Karpas-422 (cell line): ENCODE measurements around the gene MBNL2. TPM values are rescaled to one million over a fixed set of nuclear protein-coding genes. Genes with fewer than 3 reads are reported as not detected.

Source experiments
- DNase-seq: peaks from one replicate; pipeline ENCODE4 v3.0.0-alpha.2; 2015
- H2AFZ ChIP-seq: fragments of 200-600 bp; sonication (generic); 2 replicates; pipeline ENCODE4 v1.6.1; 2014; ENCODE audit warnings: antibody characterized with exemption, low read length, mixed read lengths
- H3K27ac ChIP-seq: fragments of 200-600 bp; sonication (generic); 2 replicates; pipeline ENCODE4 v1.5.1; 2014; ENCODE audit warnings: mild to moderate bottlenecking, low read length, moderate library complexity
- H3K27me3 ChIP-seq: fragments of 200-600 bp; sonication (generic); 2 replicates; pipeline ENCODE4 v1.6.1; 2014; ENCODE audit warnings: low read length, mixed read lengths
- H3K36me3 ChIP-seq: fragments of 200-600 bp; sonication (generic); 2 replicates; pipeline ENCODE4 v1.6.1; 2014; ENCODE audit warnings: low read length, mixed read lengths; ENCODE audit not compliant: insufficient read depth
- H3K4me1 ChIP-seq: fragments of 200-600 bp; sonication (generic); 2 replicates; pipeline ENCODE4 v1.6.1; 2014; ENCODE audit warnings: mild to moderate bottlenecking, low read length, mixed read lengths
- H3K4me2 ChIP-seq: fragments of 200-600 bp; sonication (generic); 2 replicates; pipeline ENCODE4 v1.6.1; 2014; ENCODE audit warnings: low read length, low read depth, mild to moderate bottlenecking; ENCODE audit not compliant: poor library complexity, severe bottlenecking
- H3K4me3 ChIP-seq: fragments of 200-600 bp; sonication (generic); 2 replicates; pipeline ENCODE4 v1.5.1; 2014; ENCODE audit warnings: mild to moderate bottlenecking, antibody characterized with exemption, low read length, mixed read lengths
- H3K79me2 ChIP-seq: fragments of 200-600 bp; sonication (generic); 2 replicates; pipeline ENCODE4 v1.6.1; 2014; ENCODE audit warnings: mild to moderate bottlenecking, low read length, mixed read lengths
- H3K9ac ChIP-seq: fragments of 200-600 bp; sonication (generic); 2 replicates; pipeline ENCODE4 v1.6.0; 2014; ENCODE audit warnings: low read length
- H3K9me2 ChIP-seq: fragments of 200-600 bp; sonication (generic), shearing (Covaris generic); replicated peaks from 2 replicates; pipeline ENCODE4 v1.6.0; 2014; ENCODE audit warnings: mild to moderate bottlenecking, low read length, moderate library complexity; ENCODE audit not compliant: insufficient read depth
- H3K9me3 ChIP-seq: fragments of 300-700, 200-600 bp; sonication (generic); 2 replicates; pipeline ENCODE4 v1.6.1; 2014; ENCODE audit warnings: low read length, mixed read lengths
- H4K20me1 ChIP-seq: fragments of 200-600 bp; sonication (generic); 2 replicates; pipeline ENCODE4 v1.6.1; 2014; ENCODE audit warnings: mild to moderate bottlenecking, antibody characterized with exemption, low read length, low read depth; ENCODE audit not compliant: insufficient read depth
- total RNA-seq: library from RNA; depleted of rRNA; stranded (reverse); fragments of >200 nt; shearing (Covaris generic); gene quantifications from 2 replicates; pipeline ENCODE4 v1.2.3, GENCODE V29; 2014; ENCODE audit warnings: low replicate concordance

MBNL2 gene
- total RNA-seq, 1 experiment from 2014 or later = 8.5 TPM

GRCh38 chr13:97262058-97262457, 39.9 kb downstream of the MBNL2 start:
- peaks cover 30% of the 10 kb centered on the region; the same call in 1 of the 2 replicates for H4K20me1 ChIP-seq
- no peaks in the 10 kb centered on the region for H3K27me3 ChIP-seq
- H2AFZ ChIP-seq = no peak overlapping the region
- H3K36me3 ChIP-seq = no peaks in the 10 kb centered on the region
- H3K4me3 ChIP-seq = no peak overlapping the region
- DNase-seq = no peak
- no peak overlapping the region for H3K4me2 ChIP-seq
- no peaks in the 10 kb centered on the region for H3K79me2 ChIP-seq
- no peak overlapping the region for H3K9ac ChIP-seq
- H3K4me1 ChIP-seq = peaks cover 4% of the 10 kb centered on the region; the same call in 1 of the 2 replicates
- H3K9me3 ChIP-seq = no peaks in the 10 kb centered on the region
- H3K9me2 ChIP-seq = no peaks in the 10 kb centered on the region
- H3K27ac ChIP-seq = no peak overlapping the region

GRCh38 chr13:97263160-97263559, 41.0 kb downstream of the MBNL2 start:
- H3K4me3 ChIP-seq = no peak overlapping the region
- H3K36me3 ChIP-seq = no peaks in the 10 kb centered on the region
- no peak overlapping the region for H2AFZ ChIP-seq
- peaks cover 4% of the 10 kb centered on the region; the same call in 1 of the 2 replicates for H3K4me1 ChIP-seq
- no peak overlapping the region for H3K9ac ChIP-seq
- H3K9me2 ChIP-seq = no peaks in the 10 kb centered on the region
- no peak overlapping the region for H3K4me2 ChIP-seq
- H4K20me1 ChIP-seq = peaks cover 22% of the 10 kb centered on the region; the same call in 1 of the 2 replicates
- H3K9me3 ChIP-seq = no peaks in the 10 kb centered on the region
- H3K79me2 ChIP-seq = no peaks in the 10 kb centered on the region
- DNase-seq = no peak
- H3K27me3 ChIP-seq = no peaks in the 10 kb centered on the region
- no peak overlapping the region for H3K27ac ChIP-seq

- H3K27ac ChIP-seq = no peak overlapping the region
- H3K9ac ChIP-seq = no peak overlapping the region
- DNase-seq = no peak
- H3K4me1 ChIP-seq = peaks cover 4% of the 10 kb centered on the region; the same call in 1 of the 2 replicates
- H3K79me2 ChIP-seq = no peaks in the 10 kb centered on the region
- no peaks in the 10 kb centered on the region for H3K27me3 ChIP-seq
- H4K20me1 ChIP-seq = peaks cover 17% of the 10 kb centered on the region; the same call in 1 of the 2 replicates
- no peaks in the 10 kb centered on the region for H3K9me2 ChIP-seq
- H3K4me3 ChIP-seq = no peak overlapping the region
- no peak overlapping the region for H3K4me2 ChIP-seq
- H2AFZ ChIP-seq = no peak overlapping the region
- no peaks in the 10 kb centered on the region for H3K9me3 ChIP-seq
- H3K36me3 ChIP-seq = no peaks in the 10 kb centered on the region
Observed at GRCh38 chr13:97264663-97265062, 42.5 kb downstream of the MBNL2 start.

GRCh38 chr13:97266332-97266731, 44.2 kb downstream of the MBNL2 start:
- Histone ChIP-seq H3K36me3 (no peaks in the 10 kb centered on the region), H3K9me2 (no peaks in the 10 kb centered on the region), H4K20me1 (0 out of 2 replicates have a peak, but pooled peaks cover 11% of the 10 kb centered on the region), H3K4me1 (peaks cover 2% of the 10 kb centered on the region; the same call in 1 of the 2 replicates), H3K27me3 (no peaks in the 10 kb centered on the region), H3K79me2 (no peaks in the 10 kb centered on the region), H3K4me2 (no peak overlapping the region), H3K9ac (no peak overlapping the region), H3K9me3 (no peaks in the 10 kb centered on the region), H3K27ac (no peak overlapping the region), H3K4me3 (no peak overlapping the region), H2AFZ (no peak overlapping the region)
- DNase-seq = no peak

GRCh38 chr13:97266772-97267417, 44.8 kb downstream of the MBNL2 start:
- H2AFZ ChIP-seq = no peak overlapping the region
- no peak overlapping the region for H3K4me2 ChIP-seq
- H3K27ac ChIP-seq = no peak overlapping the region
- H3K9ac ChIP-seq = no peak overlapping the region
- no peak for DNase-seq
- H3K9me2 ChIP-seq = no peaks in the 10 kb centered on the region
- H3K4me1 ChIP-seq = no peaks in the 10 kb centered on the region
- H3K79me2 ChIP-seq = no peaks in the 10 kb centered on the region
- no peaks in the 10 kb centered on the region for H3K36me3 ChIP-seq
- H4K20me1 ChIP-seq = 0 out of 2 replicates have a peak, but pooled peaks cover 5% of the 10 kb centered on the region
- H3K27me3 ChIP-seq = no peaks in the 10 kb centered on the region
- H3K9me3 ChIP-seq = no peaks in the 10 kb centered on the region
- no peak overlapping the region for H3K4me3 ChIP-seq

- no peak overlapping the region for H3K27ac ChIP-seq
- no peak for DNase-seq
- H3K9ac ChIP-seq = no peak overlapping the region
- no peak overlapping the region for H3K4me2 ChIP-seq
- no peaks in the 10 kb centered on the region for H3K36me3 ChIP-seq
- no peak overlapping the region for H3K4me3 ChIP-seq
- H3K9me2 ChIP-seq = no peaks in the 10 kb centered on the region
- H2AFZ ChIP-seq = no peak overlapping the region
- H3K27me3 ChIP-seq = no peaks in the 10 kb centered on the region
- no peaks in the 10 kb centered on the region for H3K4me1 ChIP-seq
- 0 out of 2 replicates have a peak, but pooled peaks cover 3% of the 10 kb centered on the region for H4K20me1 ChIP-seq
- no peaks in the 10 kb centered on the region for H3K9me3 ChIP-seq
- no peaks in the 10 kb centered on the region for H3K79me2 ChIP-seq
Observed at GRCh38 chr13:97267418-97268059, 45.4 kb downstream of the MBNL2 start.

GRCh38 chr13:97268772-97269171, 46.6 kb downstream of the MBNL2 start:
- H3K36me3 ChIP-seq = no peaks in the 10 kb centered on the region
- no peak overlapping the region for H3K4me3 ChIP-seq
- H3K79me2 ChIP-seq = no peaks in the 10 kb centered on the region
- H4K20me1 ChIP-seq = 0 out of 2 replicates have a peak, but pooled peaks cover 3% of the 10 kb centered on the region
- no peak overlapping the region for H2AFZ ChIP-seq
- H3K9ac ChIP-seq = no peak overlapping the region
- H3K9me2 ChIP-seq = no peaks in the 10 kb centered on the region
- H3K27ac ChIP-seq = no peak overlapping the region
- H3K27me3 ChIP-seq = no peaks in the 10 kb centered on the region
- no peak for DNase-seq
- H3K4me1 ChIP-seq = no peaks in the 10 kb centered on the region
- H3K9me3 ChIP-seq = no peaks in the 10 kb centered on the region
- no peak overlapping the region for H3K4me2 ChIP-seq

- no peak for DNase-seq
- H3K9ac ChIP-seq = no peak overlapping the region
- H3K27ac ChIP-seq = no peak overlapping the region
- no peaks in the 10 kb centered on the region for H3K27me3 ChIP-seq
- no peak overlapping the region for H3K4me2 ChIP-seq
- H3K36me3 ChIP-seq = no peaks in the 10 kb centered on the region
- no peak overlapping the region for H2AFZ ChIP-seq
- no peaks in the 10 kb centered on the region for H3K79me2 ChIP-seq
- H3K4me1 ChIP-seq = no peaks in the 10 kb centered on the region
- no peaks in the 10 kb centered on the region for H3K9me3 ChIP-seq
- no peak overlapping the region for H3K4me3 ChIP-seq
- 0 out of 2 replicates have a peak, but pooled peaks cover 3% of the 10 kb centered on the region for H4K20me1 ChIP-seq
- no peaks in the 10 kb centered on the region for H3K9me2 ChIP-seq
Observed at GRCh38 chr13:97269603-97270002, 47.5 kb downstream of the MBNL2 start.
